Measurements from ENCODE around the gene SCGN. TPM values are rescaled to one million over a fixed set of nuclear protein-coding genes. Genes with fewer than 3 reads are reported as not detected.
A peak's percentile ranks its signal among the peaks of the same experiment; 100 is the strongest.

The SCGN gene, protein sequence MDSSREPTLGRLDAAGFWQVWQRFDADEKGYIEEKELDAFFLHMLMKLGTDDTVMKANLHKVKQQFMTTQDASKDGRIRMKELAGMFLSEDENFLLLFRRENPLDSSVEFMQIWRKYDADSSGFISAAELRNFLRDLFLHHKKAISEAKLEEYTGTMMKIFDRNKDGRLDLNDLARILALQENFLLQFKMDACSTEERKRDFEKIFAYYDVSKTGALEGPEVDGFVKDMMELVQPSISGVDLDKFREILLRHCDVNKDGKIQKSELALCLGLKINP
- 1 to 10 TPM in 3 of 6 experiments, under 1 TPM in 3; 0.74 to 2.2 (median 0.99) TPM for total RNA-seq
- long read RNA-seq, result 0 reads

- no peak within 1 kb of the TSS for H3K27ac ChIP-seq
- peak within 1 kb of the TSS in 1 of 3 donors; percentile 39 for H3K4me3 ChIP-seq
- TF ChIP-seq CTCF (IDR thresholded peaks at IDR 0.05) (no peak), POLR2A (IDR thresholded peaks at IDR 0.05) (no peak)
- DNase-seq, result peak; percentile 66 to 80 (median 74)
- H3K36me3 ChIP-seq, result no peaks in the 10 kb centered on the region
- ATAC-seq, result peak; percentile 79 to 92 (median 88)
- H3K9me3 ChIP-seq, result no peaks in the 10 kb centered on the region
- H3K4me1 ChIP-seq, result no peaks in the 10 kb centered on the region
- peaks cover 0 to 8% of the 10 kb centered on the region in 2 donors for H3K27me3 ChIP-seq
- 2% methylated on average over 14 of the region's 35 CpGs for WGBS (ENCODE audit: insufficient coverage, low coverage, low lambda C conversion rate, missing lambda C conversion rate)
- intact Hi-C loops (cut with DNase I), result no loop called here
Observed at GRCh38 chr6:25652007-25652515, at the start of gene SCGN. Gene SCGN, plus strand, starts transcription at chr6:25652215. Its CDS starts 189 bp downstream, at chr6:25652404.

- WGBS (ENCODE audit: insufficient coverage, low coverage, low lambda C conversion rate, missing lambda C conversion rate), result 100% methylated on average over 1 of the region's 1 CpG
Observed at GRCh38 chr6:25602674-25602982, 49.4 kb upstream of the SCGN start.

DNA sequence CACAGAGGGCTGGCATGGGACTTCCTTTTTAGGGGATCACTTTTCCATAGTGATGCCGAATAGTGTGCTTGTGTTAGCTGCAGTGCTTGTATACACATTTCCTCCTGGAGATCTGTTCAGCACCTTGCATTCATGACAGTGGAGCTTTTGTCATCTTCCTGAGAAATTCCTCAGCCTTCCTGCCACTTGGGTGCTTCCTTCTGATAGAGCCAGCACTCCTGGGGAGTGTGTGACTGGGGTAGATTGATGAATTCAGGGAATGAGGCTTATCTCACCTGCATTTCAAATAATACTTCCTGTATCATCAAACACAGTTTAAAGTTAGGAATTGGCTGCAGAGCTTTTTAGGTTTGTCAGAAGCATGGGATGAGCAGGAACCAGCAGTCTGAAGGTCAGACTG lies 48.8 kb upstream of the SCGN start:
- Histone ChIP-seq H3K4me3 (no peak overlapping the region), H3K27me3 (no peaks in the 10 kb centered on the region), H3K27ac (no peak overlapping the region), H3K4me1 (no peaks in the 10 kb centered on the region), H3K9me3 (no peaks in the 10 kb centered on the region), H3K36me3 (no peaks in the 10 kb centered on the region)
- no peak for TF ChIP-seq CTCF (IDR thresholded peaks at IDR 0.05)
- TF ChIP-seq POLR2A (IDR thresholded peaks at IDR 0.05), result no peak
- no peak for ATAC-seq
- WGBS (ENCODE audit: insufficient coverage, low coverage, low lambda C conversion rate, missing lambda C conversion rate), result no CpG with 5 or more reads among the region's 1 CpG
- no peak for DNase-seq
- intact Hi-C loops (cut with DNase I), result no loop called here

More at GRCh38 chr6:25602674-25602982, 49.4 kb upstream of the SCGN start:
- ATAC-seq (no peak), DNase-seq (no peak)
- TF ChIP-seq CTCF (IDR thresholded peaks at IDR 0.05) (peak in 1 of 4 donors; percentile 1), POLR2A (IDR thresholded peaks at IDR 0.05) (no peak)
- Histone ChIP-seq H3K27ac (no peak overlapping the region), H3K4me1 (no peaks in the 10 kb centered on the region), H3K9me3 (no peaks in the 10 kb centered on the region), H3K27me3 (no peaks in the 10 kb centered on the region), H3K4me3 (no peak overlapping the region), H3K36me3 (no peaks in the 10 kb centered on the region)
- intact Hi-C loops (cut with DNase I), result no loop called here

- Histone ChIP-seq H3K9me3 (no peaks in the 10 kb centered on the region), H3K27ac (no peak overlapping the region), H3K4me3 (no peak overlapping the region), H3K36me3 (no peaks in the 10 kb centered on the region), H3K4me1 (no peaks in the 10 kb centered on the region), H3K27me3 (no peaks in the 10 kb centered on the region)
- TF ChIP-seq POLR2A (IDR thresholded peaks at IDR 0.05) (no peak), CTCF (IDR thresholded peaks at IDR 0.05) (no peak)
- ATAC-seq (no peak), DNase-seq (no peak)
- intact Hi-C loops (cut with DNase I), result no loop called here
- 100% methylated on average over 3 of the region's 11 CpGs for WGBS (ENCODE audit: insufficient coverage, low coverage, low lambda C conversion rate, missing lambda C conversion rate)
Observed at GRCh38 chr6:25606151-25606550, 45.9 kb upstream of the SCGN start.

All from right lobe of liver (tissue), 6 donors.